HG02981 (cell line): ENCODE results near the gene DNAJC5G.

Source experiments
- ATAC-seq: cut with Tn5 transposase; IDR thresholded peaks from one replicate; pipeline ENCODE4 v1.9.1; 2021; ENCODE audit warnings: mild to moderate bottlenecking, moderate library complexity; ENCODE audit not compliant: unreplicated experiment

DNAJC5G gene

GRCh38 chr2:27275211-27276150, at the start of gene DNAJC5G:
Gene DNAJC5G (plus strand): TSS chr2:27275433. CDS start chr2:27276729, 1,296 bp downstream.
- ATAC-seq = no peak

GRCh38 chr2:27225526-27225925, 49.7 kb upstream of the DNAJC5G start:
- ATAC-seq = no peak

GRCh38 chr2:27227501-27227900, 47.7 kb upstream of the DNAJC5G start:
- ATAC-seq = no peak

- ATAC-seq = no peak
Observed at GRCh38 chr2:27231921-27232320, 43.3 kb upstream of the DNAJC5G start.

- ATAC-seq = no peak
Observed at GRCh38 chr2:27233341-27233740, 41.9 kb upstream of the DNAJC5G start.

GRCh38 chr2:27236136-27236535, 39.1 kb upstream of the DNAJC5G start:
- ATAC-seq = no peak

GRCh38 chr2:27236626-27237025, 38.6 kb upstream of the DNAJC5G start:
- ATAC-seq = no peak

- ATAC-seq = no peak
Observed at GRCh38 chr2:27237341-27237945, 37.8 kb upstream of the DNAJC5G start.

GRCh38 chr2:27238976-27239375, 36.3 kb upstream of the DNAJC5G start:
- ATAC-seq = no peak

- ATAC-seq = no peak
Observed at GRCh38 chr2:27240406-27240805, 34.8 kb upstream of the DNAJC5G start.

GRCh38 chr2:27241761-27242613, 33.2 kb upstream of the DNAJC5G start:
- no peak for ATAC-seq

- ATAC-seq = no peak
Observed at GRCh38 chr2:27242614-27242951, 32.6 kb upstream of the DNAJC5G start.

GRCh38 chr2:27243391-27244130, 31.7 kb upstream of the DNAJC5G start:
- ATAC-seq = no peak

GRCh38 chr2:27245116-27245515, 30.1 kb upstream of the DNAJC5G start:
- ATAC-seq = no peak

GRCh38 chr2:27245626-27246025, 29.6 kb upstream of the DNAJC5G start:
- no peak for ATAC-seq

- no peak for ATAC-seq
Observed at GRCh38 chr2:27247893-27248292, 27.3 kb upstream of the DNAJC5G start.

- no peak for ATAC-seq
Observed at GRCh38 chr2:27249159-27249890, 25.9 kb upstream of the DNAJC5G start.

GRCh38 chr2:27249891-27250651, 25.2 kb upstream of the DNAJC5G start:
- ATAC-seq = no peak

- no peak for ATAC-seq
Observed at GRCh38 chr2:27250652-27251379, 24.4 kb upstream of the DNAJC5G start.
